GM12875 (cell line): ENCODE data around the gene PYM1.

Experiments used
- H3K4me3 ChIP-seq: one replicate; pipeline ENCODE4 v1.5.1; 2011; ENCODE audit warnings: low read depth, low read length, control low read depth
- CTCF ChIP-seq: IDR thresholded peaks from 2 replicates; pipeline ENCODE4 v1.5.1; 2011; ENCODE audit warnings: low read depth, mild to moderate bottlenecking, control low read depth, inconsistent platforms, low read length, moderate library complexity, borderline replicate concordance; ENCODE audit not compliant: insufficient read depth

PYM1 gene

DNA sequence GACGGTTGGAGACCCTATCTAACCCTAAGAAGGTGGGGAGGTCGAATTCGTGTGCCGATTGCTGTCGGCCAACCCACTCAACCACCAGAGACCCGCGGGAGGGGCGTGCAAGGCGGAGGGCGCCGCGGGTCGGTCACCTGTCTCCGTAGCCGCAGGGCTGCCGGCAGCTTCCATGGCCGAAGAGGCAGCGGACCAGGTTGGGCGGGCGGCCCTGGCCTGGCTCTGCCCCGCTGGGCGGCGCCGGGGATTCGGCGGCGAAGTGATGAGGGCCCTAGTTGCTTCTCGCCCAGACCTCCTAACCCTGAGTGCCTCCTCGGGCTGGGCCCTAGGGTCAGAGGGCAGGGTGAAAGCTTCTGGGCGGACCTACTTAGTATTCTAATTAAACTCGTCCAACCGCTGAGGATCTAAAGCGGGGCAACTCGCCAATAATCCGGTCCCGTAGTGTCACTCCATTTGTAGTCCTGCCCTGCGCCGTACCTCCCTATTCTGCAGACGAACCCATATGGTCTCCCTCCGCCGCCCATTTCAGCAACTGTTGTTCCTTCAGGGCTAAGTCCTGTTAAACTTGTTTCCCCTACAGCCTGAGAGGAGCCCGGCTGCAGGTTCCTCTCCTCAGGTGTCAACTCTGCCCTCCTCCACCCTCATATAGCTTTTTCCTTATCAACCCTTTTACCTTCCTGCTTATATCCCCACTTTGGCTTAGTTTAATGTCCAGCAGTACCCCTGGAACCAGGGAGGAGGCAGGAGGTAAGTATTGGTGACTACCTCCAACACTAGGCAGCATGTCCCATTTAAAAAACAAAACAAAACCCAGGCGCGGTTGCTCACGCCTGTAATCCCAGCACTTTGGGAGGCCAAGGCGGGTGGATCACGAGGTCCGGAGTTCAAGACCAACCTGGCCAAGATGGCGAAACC is at the start of gene PYM1:
Gene PYM1 (minus strand): TSS at position 307 of the 915 bp plus-strand sequence. CDS start 133 bp downstream, at position 174.
- H3K4me3 ChIP-seq, result peak within 1 kb of the TSS; percentile 69
- TF ChIP-seq CTCF, result no peak

- TF ChIP-seq CTCF, result no peak
- peak overlapping the region; percentile 76 for H3K4me3 ChIP-seq
Measured at GRCh38 chr12:55974308-55974730, 46.6 kb upstream of the PYM1 start.

DNA sequence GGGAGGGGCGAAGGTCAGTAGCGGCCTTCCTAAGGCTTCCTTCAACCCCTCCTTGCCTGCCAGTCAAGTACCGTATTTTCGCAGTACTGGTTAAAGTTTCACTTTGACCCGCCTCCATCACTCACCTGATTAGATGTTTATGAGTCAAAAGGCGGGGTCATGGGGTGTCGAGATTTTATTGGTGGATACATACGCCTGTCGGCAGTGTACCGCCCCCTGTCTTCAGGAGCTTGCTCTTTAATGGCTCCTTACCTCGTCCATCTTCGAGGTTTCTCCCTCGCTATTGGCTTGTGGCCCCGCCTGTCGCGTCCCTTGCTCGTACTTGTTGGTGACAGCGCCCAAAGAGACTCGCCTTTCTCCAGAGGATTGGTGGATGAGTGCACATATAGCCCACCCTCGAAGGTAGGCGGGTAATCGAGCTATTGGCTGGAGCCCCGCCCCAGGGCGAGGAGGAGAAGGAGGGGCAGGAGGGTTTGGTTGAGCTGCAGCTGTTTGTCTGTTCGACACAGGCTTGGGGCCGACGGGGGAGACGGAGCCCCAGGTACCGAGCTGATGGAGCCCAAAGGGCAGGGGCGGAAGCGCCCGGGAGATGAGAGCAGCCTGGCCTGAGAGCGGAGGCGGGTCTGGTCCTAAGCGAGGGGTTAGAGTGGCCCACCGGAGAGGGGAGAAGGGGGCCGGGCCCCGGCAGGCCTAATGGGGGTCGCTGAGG is 46.1 kb upstream of the PYM1 start, which contains the start of gene RAB5B:
Gene RAB5B (plus strand): TSS at position 480 of the 709 bp plus-strand sequence. CDS start 12,883 bp downstream, outside the sequence.
- peak within 1 kb of the TSS; percentile 76 for H3K4me3 ChIP-seq
- no peak for TF ChIP-seq CTCF

DNA sequence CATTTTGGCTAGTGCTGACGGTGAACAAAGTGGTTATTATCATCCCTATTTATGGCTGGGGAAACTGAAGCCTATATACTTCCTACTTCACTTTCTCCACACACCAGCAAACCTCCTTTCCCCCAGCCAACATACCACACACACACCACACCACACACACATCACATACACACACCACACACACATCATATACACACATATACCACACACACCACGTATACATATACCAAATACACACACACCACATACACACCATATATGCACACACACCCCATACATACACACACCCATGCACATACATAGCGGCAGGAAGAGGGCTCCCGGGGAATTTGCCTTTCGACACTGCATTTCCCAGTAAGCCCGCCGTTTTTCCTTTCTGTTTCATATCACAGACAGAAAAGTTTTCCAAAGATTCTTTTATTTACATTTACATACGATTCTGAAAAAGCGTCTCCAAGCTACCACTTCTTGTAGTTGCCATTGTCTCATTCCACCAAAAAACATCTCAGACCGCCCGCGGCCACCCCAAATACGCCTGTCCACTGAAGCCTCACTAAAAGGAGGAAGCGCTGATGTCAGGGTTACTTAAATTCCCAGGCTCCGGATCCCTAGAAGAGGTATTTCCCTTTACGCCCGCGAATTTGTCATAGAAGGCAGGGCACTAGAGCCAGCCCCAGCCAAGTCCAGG is 45.4 kb upstream of the PYM1 start:
- H3K4me3 ChIP-seq, result peak overlapping the region; percentile 52
- TF ChIP-seq CTCF, result no peak

DNA sequence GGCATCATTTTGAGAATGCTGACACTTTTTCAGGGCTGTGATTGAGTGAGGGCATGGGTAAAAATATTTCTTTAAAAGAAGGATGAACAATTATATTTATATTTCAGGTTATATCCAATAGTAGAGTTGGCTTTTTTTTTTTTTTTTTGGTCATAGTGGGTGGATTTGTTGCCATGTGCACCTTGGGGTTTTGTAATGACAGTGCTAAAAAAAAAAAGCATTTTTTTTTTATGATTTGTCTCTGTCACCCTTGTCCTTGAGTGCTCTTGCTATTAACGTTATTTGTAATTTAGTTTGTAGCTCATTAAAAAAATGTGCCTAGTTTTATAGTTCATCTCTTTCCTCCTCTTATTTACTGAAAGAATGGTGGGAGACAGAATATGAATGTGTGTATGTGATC is 44.8 kb upstream of the PYM1 start:
- no peak for TF ChIP-seq CTCF
- peak overlapping the region; percentile 52 for H3K4me3 ChIP-seq

DNA sequence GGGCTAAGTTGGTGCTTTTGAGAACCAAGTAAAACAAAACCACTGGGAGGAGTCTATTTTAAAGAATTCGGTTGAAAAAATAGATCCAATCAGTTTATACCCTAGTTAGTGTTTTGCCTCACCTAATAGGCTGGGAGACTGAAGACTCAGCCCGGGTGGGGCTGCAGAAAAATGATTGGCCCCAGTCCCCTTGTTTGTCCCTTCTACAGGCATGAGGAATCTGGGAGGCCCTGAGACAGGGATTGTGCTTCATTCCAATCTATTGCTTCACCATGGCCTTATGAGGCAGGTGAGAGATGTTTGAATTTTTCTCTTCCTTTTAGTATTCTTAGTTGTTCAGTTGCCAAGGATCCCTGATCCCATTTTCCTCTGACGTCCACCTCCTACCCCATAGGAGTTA is 44.3 kb upstream of the PYM1 start:
- no peak for TF ChIP-seq CTCF
- no peak overlapping the region for H3K4me3 ChIP-seq
